PC-9 (cell line): ENCODE data around the gene EML2. TPM values are rescaled to one million over a fixed set of nuclear protein-coding genes. Genes with fewer than 3 reads are reported as not detected.
"Not testable (repeated sequence)": the region's sequence is repeated elsewhere in the genome, so short reads cannot be mapped to it uniquely, and the experiment has no call there.

ENCODE experiments used
- BruUV-seq: library from RNA; stranded (reverse); fragments of 400-500 nt; replicated peaks from 2 replicates; lab custom pipeline; 2021; lab: Mats Ljungman, UMichigan
- CTCF ChIA-PET: fragments of 300-600 bp; sonication (Branson Sonifier 250); formaldehyde crosslinking; loops from one replicate; lab custom pipeline; 2022; ENCODE audit warnings: antibody characterized with exemption; lab: Charles Lee
- POLR2A ChIA-PET: fragments of 300-600 bp; sonication (Branson Sonifier 250); formaldehyde crosslinking; loops from one replicate; lab custom pipeline; 2022; ENCODE audit warnings: antibody characterized with exemption; ENCODE audit not compliant: unreplicated experiment; lab: Charles Lee
- DNase-seq, 2 experiments: peaks; one replicate each; pipeline versions ENCODE4 v3.0.0 to v3.0.0-alpha.2; 2015 to 2022; ENCODE audit warnings: mixed read lengths in 1 of 2
- H2AFZ ChIP-seq: fragments of 200-600 bp; sonication (generic); 2 replicates; pipeline ENCODE4 v1.8.1; 2017; ENCODE audit warnings: antibody characterized with exemption
- H3F3A ChIP-seq: fragments of 200-600 bp; sonication (generic); 2 replicates; pipeline ENCODE4 v1.8.1; 2017; ENCODE audit warnings: antibody characterized with exemption, mild to moderate bottlenecking, low read depth; ENCODE audit not compliant: insufficient read depth
- H3K27ac ChIP-seq: fragments of 200-600 bp; sonication (generic); 2 replicates; pipeline ENCODE4 v1.6.1; 2016; ENCODE audit warnings: mixed run types
- H3K27me3 ChIP-seq: fragments of 200-600 bp; sonication (generic); 2 replicates; pipeline ENCODE4 v1.6.1; 2016; ENCODE audit warnings: low read depth, mixed run types; ENCODE audit not compliant: insufficient read depth
- H3K36me3 ChIP-seq: fragments of 200-600 bp; sonication (generic); 2 replicates; pipeline ENCODE4 v1.6.1; 2016; ENCODE audit warnings: low read depth, mixed run types
- H3K4me1 ChIP-seq: fragments of 200-600 bp; sonication (generic); replicated peaks from 2 replicates; pipeline ENCODE4 v1.6.1; 2016; ENCODE audit warnings: mixed run types; ENCODE audit not compliant: insufficient read depth
- H3K4me2 ChIP-seq: fragments of 200-600 bp; sonication (generic); 2 replicates; pipeline ENCODE4 v1.6.1; 2017; ENCODE audit warnings: mixed run types
- H3K4me3 ChIP-seq: fragments of 200-600 bp; sonication (generic); 2 replicates; pipeline ENCODE4 v1.6.1; 2016; ENCODE audit warnings: mixed run types
- H3K79me2 ChIP-seq: fragments of 200-600 bp; sonication (generic); 2 replicates; pipeline ENCODE4 v1.6.1; 2017; ENCODE audit warnings: low read depth, mixed run types
- H3K9me2 ChIP-seq: fragments of 200-600 bp; sonication (generic); 2 replicates; pipeline ENCODE4 v1.8.1; 2017; ENCODE audit warnings: mild to moderate bottlenecking; ENCODE audit not compliant: insufficient read depth
- H3K9me3 ChIP-seq: fragments of 200-600 bp; sonication (generic); 2 replicates; pipeline ENCODE4 v1.8.1; 2016; ENCODE audit warnings: low read depth; ENCODE audit not compliant: insufficient read depth
- H4K20me1 ChIP-seq: fragments of 200-600 bp; sonication (generic); 2 replicates; pipeline ENCODE4 v1.8.1; 2017; ENCODE audit not compliant: insufficient read depth
- CTCF ChIP-seq: fragments of 200-600 bp; sonication (generic); conservative IDR thresholded peaks from 2 replicates; pipeline ENCODE4 v1.6.1; 2017; ENCODE audit warnings: mixed run types, antibody characterized with exemption, mild to moderate bottlenecking, moderate library complexity
- EZH2 ChIP-seq: fragments of 200-600 bp; sonication (generic); IDR thresholded peaks from 2 replicates; pipeline ENCODE4 v1.8.0; 2017; ENCODE audit warnings: antibody characterized with exemption, low read depth
- intact Hi-C: fragments of 100-400 bp; cut with micrococcal nuclease; formaldehyde crosslinking; loops from one replicate; pipeline ENCODE4 v1.10.0; 2022; ENCODE audit not compliant: unreplicated experiment
- total RNA-seq: library from RNA; stranded (reverse); gene quantifications from 2 replicates; pipeline ENCODE4 v1.2.3, GENCODE V29; 2021

Gene EML2
- total RNA-seq, 1 experiment from 2014 or later: 61.7 TPM

- Histone ChIP-seq H3K9me2 (no peaks in the 10 kb centered on the region), H3K36me3 (no peaks in the 10 kb centered on the region), H4K20me1 (no peaks in the 10 kb centered on the region), H3K27ac (no peak overlapping the region), H3K9me3 (no peaks in the 10 kb centered on the region), H3K4me3 (no peak overlapping the region), H3F3A (peaks cover 52% of the 10 kb centered on the region), H3K4me1 (peaks cover 44% of the 10 kb centered on the region), H2AFZ (no peak overlapping the region), H3K4me2 (no peak overlapping the region), H3K27me3 (no peaks in the 10 kb centered on the region), H3K79me2 (no peaks in the 10 kb centered on the region; the same call in 1 of the 2 replicates)
- no TSS peak for BruUV-seq
- no peak for DNase-seq
- POLR2A ChIA-PET: no interaction called here
- intact Hi-C loops: no loop called here
- TF ChIP-seq CTCF: no peak
- no peak for TF ChIP-seq EZH2
- CTCF ChIA-PET: no interaction called here
Measured at GRCh38 chr19:45636275-45636674, 2.9 kb downstream of the EML2 start.

GRCh38 chr19:45632468-45633196, 6.6 kb downstream of the EML2 start:
- Histone ChIP-seq H3K27me3 (no peaks in the 10 kb centered on the region), H4K20me1 (no peaks in the 10 kb centered on the region), H2AFZ (no peak overlapping the region), H3F3A (peaks cover 48% of the 10 kb centered on the region), H3K79me2 (no peaks in the 10 kb centered on the region; the same call in 1 of the 2 replicates), H3K36me3 (peaks cover 7% of the 10 kb centered on the region; the same call in 1 of the 2 replicates), H3K4me1 (peaks cover 34% of the 10 kb centered on the region), H3K4me3 (no peak overlapping the region), H3K9me2 (no peaks in the 10 kb centered on the region), H3K4me2 (peak overlapping the region; percentile 37), H3K9me3 (no peaks in the 10 kb centered on the region), H3K27ac (peak overlapping the region; percentile 54)
- no TSS peak for BruUV-seq
- no peak for TF ChIP-seq EZH2
- intact Hi-C loops: loop anchor here (1.0 kb wide), 1 partner anchor 16 kb away; no protein-coding TSS in a partner anchor
- POLR2A ChIA-PET: no interaction called here
- CTCF ChIA-PET: interaction anchor here (0.7 kb wide), 1 partner anchor 909 kb away, joined by 14 read pairs; no protein-coding TSS in a partner anchor
- DNase-seq: peak; percentile 90 to 94

- no peaks in the 10 kb centered on the region for H3K9me2 ChIP-seq
- intact Hi-C loops: no loop called here
- peaks cover 38% of the 10 kb centered on the region for H3F3A ChIP-seq
- no peak overlapping the region for H2AFZ ChIP-seq
- no peaks in the 10 kb centered on the region for H3K27me3 ChIP-seq
- H3K36me3 ChIP-seq: peaks cover 17% of the 10 kb centered on the region
- CTCF ChIA-PET: interaction anchor here (0.6 to 0.8 kb wide), 7 partner anchors 8 to 1962 kb away, joined by 4 to 12 read pairs (median 7); no protein-coding TSS in a partner anchor
- H3K9me3 ChIP-seq: no peaks in the 10 kb centered on the region
- H4K20me1 ChIP-seq: no peaks in the 10 kb centered on the region
- no TSS peak for BruUV-seq
- peaks cover 34% of the 10 kb centered on the region for H3K4me1 ChIP-seq
- no peaks in the 10 kb centered on the region for H3K79me2 ChIP-seq
- DNase-seq: peak; percentile 51 to 99
- peak overlapping the region; percentile 91 for H3K27ac ChIP-seq
- H3K4me3 ChIP-seq: no peak overlapping the region
- H3K4me2 ChIP-seq: peak overlapping the region; percentile 40; the same call in 1 of the 2 replicates
- no peak for TF ChIP-seq EZH2
- POLR2A ChIA-PET: interaction anchor here (0.6 to 1.1 kb wide), 8 partner anchors 11 to 204 kb away, joined by 3 to 21 read pairs (median 4); partner anchors contain the start of gene FBXO46
Measured at GRCh38 chr19:45630463-45630862, 8.7 kb downstream of the EML2 start.

GRCh38 chr19:45629704-45630103, 9.5 kb downstream of the EML2 start:
- Histone ChIP-seq H3K36me3 (peaks cover 17% of the 10 kb centered on the region), H3K79me2 (no peaks in the 10 kb centered on the region), H3K4me1 (peaks cover 34% of the 10 kb centered on the region), H3K4me3 (no peak overlapping the region), H2AFZ (no peak overlapping the region), H3K9me3 (no peaks in the 10 kb centered on the region), H3K27me3 (no peaks in the 10 kb centered on the region), H3K4me2 (0 out of 2 replicates have a peak overlapping the region, but pooled peaks have one; percentile 8), H3F3A (peaks cover 38% of the 10 kb centered on the region), H3K27ac (peak overlapping the region; percentile 91), H4K20me1 (no peaks in the 10 kb centered on the region), H3K9me2 (no peaks in the 10 kb centered on the region)
- no TSS peak for BruUV-seq
- ChIA-PET CTCF (no interaction called here), POLR2A (interaction anchor here (0.6 to 0.7 kb wide), 2 partner anchors 8 to 130 kb away, joined by 3 to 4 read pairs; no protein-coding TSS in a partner anchor)
- no peak for DNase-seq
- TF ChIP-seq CTCF: no peak
- intact Hi-C loops: no loop called here

- BruUV-seq: not testable (repeated sequence)
Measured at GRCh38 chr19:45628219-45628618, 11.0 kb downstream of the EML2 start.

More at GRCh38 chr19:45628219-45628618, 11.0 kb downstream of the EML2 start:
- ChIA-PET POLR2A (interaction anchor here (0.7 kb wide), 1 partner anchor 14 kb away, joined by 3 read pairs; no protein-coding TSS in a partner anchor), CTCF (interaction anchor here (0.6 kb wide), 1 partner anchor 1906 kb away, joined by 7 read pairs; no protein-coding TSS in a partner anchor)
- H3K27me3 ChIP-seq, H2AFZ ChIP-seq, H3K9me3 ChIP-seq, DNase-seq, H3K4me2 ChIP-seq, intact Hi-C loops, H3K27ac ChIP-seq, H3K4me3 ChIP-seq, H3K79me2 ChIP-seq, H3K9me2 ChIP-seq, H4K20me1 ChIP-seq: not testable (repeated sequence)
- H3K36me3 ChIP-seq: peaks cover 17% of the 10 kb centered on the region
- peaks cover 39% of the 10 kb centered on the region for H3F3A ChIP-seq
- peaks cover 33% of the 10 kb centered on the region for H3K4me1 ChIP-seq
